WERI-Rb-1 (cell line): ENCODE measurements around the gene DCTN3.

Experiments
- DNase-seq: peaks from one replicate; pipeline ENCODE4 v3.0.0-alpha.2; 2020
- H3K27ac ChIP-seq: fragments of 250-450 bp; sonication (Bioruptor Pico); 2 replicates; pipeline ENCODE4 v1.5.1; 2020; ENCODE audit warnings: mild to moderate bottlenecking, moderate library complexity
- H3K27me3 ChIP-seq: fragments of 250-450 bp; sonication (Bioruptor Pico); 2 replicates; pipeline ENCODE4 v1.5.1; 2021; ENCODE audit warnings: mild to moderate bottlenecking, low read depth, moderate library complexity; ENCODE audit not compliant: insufficient read depth, severe bottlenecking
- H3K36me3 ChIP-seq: fragments of 250-450 bp; sonication (Bioruptor Pico); 2 replicates; pipeline ENCODE4 v1.5.1; 2020; ENCODE audit warnings: mild to moderate bottlenecking, moderate library complexity
- H3K4me3 ChIP-seq: 2 replicates; pipeline ENCODE4 v1.5.1; 2011; ENCODE audit warnings: low read depth, mild to moderate bottlenecking, control low read depth, low read length
- H3K9me3 ChIP-seq: fragments of 250-450 bp; sonication (Bioruptor Pico); 2 replicates; pipeline ENCODE4 v1.5.1; 2021; ENCODE audit warnings: mild to moderate bottlenecking, moderate library complexity; ENCODE audit not compliant: severe bottlenecking
- TF ChIP-seq, protein P1 (sequence below): IDR thresholded peaks from 2 replicates; pipeline ENCODE4 v1.5.1; 2011; ENCODE audit warnings: low read depth, mild to moderate bottlenecking, control low read depth, inconsistent platforms, low read length

Gene DCTN3

DNA sequence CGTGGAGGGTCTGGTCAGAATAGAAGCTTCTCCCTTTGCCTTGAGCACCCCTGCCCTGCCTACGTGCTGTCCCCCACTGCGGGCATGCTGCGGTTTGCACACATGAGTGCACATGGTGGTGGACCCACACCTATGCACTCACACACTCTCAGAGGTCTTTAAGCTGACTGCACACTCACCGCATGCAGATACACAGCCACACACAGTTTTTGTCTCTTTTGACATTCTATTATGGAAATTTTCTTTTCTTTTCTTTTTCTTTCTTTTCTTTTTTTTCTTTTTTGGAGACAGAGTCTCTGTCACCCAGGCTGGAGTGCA is 9.2 kb upstream of the DCTN3 start:
- TF ChIP-seq, protein P1, sequence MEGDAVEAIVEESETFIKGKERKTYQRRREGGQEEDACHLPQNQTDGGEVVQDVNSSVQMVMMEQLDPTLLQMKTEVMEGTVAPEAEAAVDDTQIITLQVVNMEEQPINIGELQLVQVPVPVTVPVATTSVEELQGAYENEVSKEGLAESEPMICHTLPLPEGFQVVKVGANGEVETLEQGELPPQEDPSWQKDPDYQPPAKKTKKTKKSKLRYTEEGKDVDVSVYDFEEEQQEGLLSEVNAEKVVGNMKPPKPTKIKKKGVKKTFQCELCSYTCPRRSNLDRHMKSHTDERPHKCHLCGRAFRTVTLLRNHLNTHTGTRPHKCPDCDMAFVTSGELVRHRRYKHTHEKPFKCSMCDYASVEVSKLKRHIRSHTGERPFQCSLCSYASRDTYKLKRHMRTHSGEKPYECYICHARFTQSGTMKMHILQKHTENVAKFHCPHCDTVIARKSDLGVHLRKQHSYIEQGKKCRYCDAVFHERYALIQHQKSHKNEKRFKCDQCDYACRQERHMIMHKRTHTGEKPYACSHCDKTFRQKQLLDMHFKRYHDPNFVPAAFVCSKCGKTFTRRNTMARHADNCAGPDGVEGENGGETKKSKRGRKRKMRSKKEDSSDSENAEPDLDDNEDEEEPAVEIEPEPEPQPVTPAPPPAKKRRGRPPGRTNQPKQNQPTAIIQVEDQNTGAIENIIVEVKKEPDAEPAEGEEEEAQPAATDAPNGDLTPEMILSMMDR: no peak
- H3K27ac ChIP-seq: no peak overlapping the region
- no peaks in the 10 kb centered on the region for H3K9me3 ChIP-seq
- no peak for DNase-seq
- H3K27me3 ChIP-seq: peaks cover 21% of the 10 kb centered on the region
- no peaks in the 10 kb centered on the region for H3K36me3 ChIP-seq
- H3K4me3 ChIP-seq: no peak overlapping the region

DNA sequence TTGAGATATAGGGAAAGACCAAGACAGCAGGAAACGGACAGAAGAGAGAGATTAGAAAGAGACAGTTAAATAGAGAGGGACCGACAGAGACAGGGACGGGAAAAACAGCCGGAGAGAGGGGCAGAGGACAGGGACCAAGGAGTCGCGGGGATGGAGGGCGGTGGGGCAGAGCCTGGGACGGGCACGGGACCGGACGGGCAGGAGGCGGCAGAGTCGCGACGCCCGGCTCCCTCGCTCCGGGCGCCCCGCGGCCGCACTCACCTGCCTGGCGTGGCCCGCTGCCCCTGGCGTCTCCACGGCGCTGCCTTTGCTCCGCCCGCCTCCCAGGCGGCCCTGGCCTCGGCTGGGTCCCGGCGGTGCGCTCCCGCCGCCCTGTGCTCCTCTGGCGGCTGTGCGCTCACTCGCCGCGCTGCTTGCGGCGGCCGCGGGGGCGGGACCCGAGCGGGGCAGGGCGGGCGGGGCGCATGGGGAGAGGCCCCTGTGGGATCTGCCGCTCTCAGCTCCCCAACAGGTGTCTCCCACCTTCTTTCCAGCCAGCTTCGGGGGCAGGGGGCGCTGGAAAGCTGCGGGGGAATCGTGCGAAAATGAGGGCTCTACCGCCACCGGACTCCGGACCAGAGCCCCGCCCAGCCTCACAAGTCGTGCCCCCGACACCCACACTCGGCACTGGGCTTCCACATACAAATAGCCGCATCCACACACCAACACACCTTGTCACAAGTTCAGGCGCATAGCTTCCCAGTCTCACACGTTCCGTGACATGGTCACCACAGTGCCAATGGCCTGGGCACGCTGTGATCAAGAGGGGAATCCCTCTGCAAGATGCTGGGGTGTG is 8.6 kb upstream of the DCTN3 start, which contains the start of gene ARID3C:
Gene ARID3C, minus strand, starts transcription at position 411 of the 835 bp plus-strand sequence. CDS start 1,052 bp downstream, outside the sequence.
- TF ChIP-seq, protein P1: no peak
- DNase-seq: peak; percentile 31
- Histone ChIP-seq H3K27ac (no peak within 1 kb of the TSS), H3K27me3 (peaks cover 21% of the 10 kb centered on the region), H3K9me3 (no peaks in the 10 kb centered on the region), H3K4me3 (peak within 1 kb of the TSS; percentile 34), H3K36me3 (no peaks in the 10 kb centered on the region)

DNA sequence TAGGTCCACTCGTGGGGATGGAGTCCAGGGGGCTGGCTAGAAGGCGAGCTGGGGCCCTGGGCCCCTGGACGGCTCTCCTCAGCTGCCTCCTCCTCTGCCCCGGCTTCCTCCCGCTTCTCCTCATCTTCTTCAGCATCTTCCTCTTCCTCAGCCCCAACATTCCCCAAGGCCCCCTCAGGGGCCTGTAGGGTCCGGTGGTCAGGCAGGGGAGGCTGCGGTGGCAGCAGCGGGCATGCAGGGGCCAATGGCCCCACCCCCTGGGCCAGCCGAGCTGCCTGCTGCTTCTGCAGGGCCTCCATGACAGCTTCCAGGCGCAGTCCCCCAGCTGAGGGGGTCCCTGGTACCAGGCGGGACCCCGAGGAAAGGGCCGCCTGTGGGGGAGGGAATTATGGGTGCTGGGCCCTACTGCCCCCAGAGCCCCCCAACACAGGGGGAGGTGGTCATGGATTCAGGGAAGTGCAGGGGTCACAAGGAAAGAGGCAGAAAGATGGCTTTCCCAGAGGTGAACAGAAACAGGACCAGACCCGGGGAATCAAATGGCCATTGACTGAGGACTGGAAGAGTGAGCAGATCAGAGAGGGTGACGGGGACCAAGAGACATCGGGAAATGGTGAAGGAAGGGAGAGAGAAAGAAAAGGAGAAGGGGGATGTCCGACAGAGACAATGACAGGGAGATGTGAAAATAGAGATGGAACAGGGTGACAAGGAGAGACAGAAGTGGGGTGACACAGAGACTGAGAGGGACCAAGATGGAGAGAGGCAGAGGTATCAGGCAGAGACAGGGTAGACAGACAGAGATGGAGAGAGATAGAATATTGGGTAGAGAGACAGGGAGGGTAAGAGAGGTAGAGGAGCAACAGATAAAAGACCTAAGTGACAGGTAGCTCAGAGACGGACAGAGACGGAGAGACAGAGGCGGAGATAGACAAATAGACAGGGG is 7.7 kb upstream of the DCTN3 start:
- H3K9me3 ChIP-seq: no peaks in the 10 kb centered on the region
- H3K4me3 ChIP-seq: peak overlapping the region; percentile 15
- H3K36me3 ChIP-seq: no peaks in the 10 kb centered on the region
- TF ChIP-seq, protein P1: no peak
- peaks cover 21% of the 10 kb centered on the region for H3K27me3 ChIP-seq
- no peak for DNase-seq
- H3K27ac ChIP-seq: no peak overlapping the region

DNA sequence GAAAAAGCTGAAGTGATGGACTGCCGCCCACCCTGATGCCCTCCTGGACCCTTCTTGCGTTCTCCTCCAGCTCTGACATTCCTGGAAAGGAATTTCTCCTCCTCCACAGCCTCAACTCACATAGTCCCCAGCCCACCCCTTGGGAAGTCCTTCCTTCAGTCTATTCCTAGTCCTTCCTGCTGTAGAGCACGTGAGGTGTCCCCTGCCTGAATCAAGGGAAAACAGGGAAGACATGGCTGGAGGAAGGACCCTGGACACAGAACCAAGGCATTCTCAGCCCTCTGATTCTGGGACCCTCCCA is 4.8 kb upstream of the DCTN3 start:
- no peak overlapping the region for H3K4me3 ChIP-seq
- DNase-seq: no peak
- no peak overlapping the region for H3K27ac ChIP-seq
- no peaks in the 10 kb centered on the region for H3K36me3 ChIP-seq
- H3K27me3 ChIP-seq: peaks cover 20% of the 10 kb centered on the region
- H3K9me3 ChIP-seq: no peaks in the 10 kb centered on the region
- TF ChIP-seq, protein P1: no peak

DNA sequence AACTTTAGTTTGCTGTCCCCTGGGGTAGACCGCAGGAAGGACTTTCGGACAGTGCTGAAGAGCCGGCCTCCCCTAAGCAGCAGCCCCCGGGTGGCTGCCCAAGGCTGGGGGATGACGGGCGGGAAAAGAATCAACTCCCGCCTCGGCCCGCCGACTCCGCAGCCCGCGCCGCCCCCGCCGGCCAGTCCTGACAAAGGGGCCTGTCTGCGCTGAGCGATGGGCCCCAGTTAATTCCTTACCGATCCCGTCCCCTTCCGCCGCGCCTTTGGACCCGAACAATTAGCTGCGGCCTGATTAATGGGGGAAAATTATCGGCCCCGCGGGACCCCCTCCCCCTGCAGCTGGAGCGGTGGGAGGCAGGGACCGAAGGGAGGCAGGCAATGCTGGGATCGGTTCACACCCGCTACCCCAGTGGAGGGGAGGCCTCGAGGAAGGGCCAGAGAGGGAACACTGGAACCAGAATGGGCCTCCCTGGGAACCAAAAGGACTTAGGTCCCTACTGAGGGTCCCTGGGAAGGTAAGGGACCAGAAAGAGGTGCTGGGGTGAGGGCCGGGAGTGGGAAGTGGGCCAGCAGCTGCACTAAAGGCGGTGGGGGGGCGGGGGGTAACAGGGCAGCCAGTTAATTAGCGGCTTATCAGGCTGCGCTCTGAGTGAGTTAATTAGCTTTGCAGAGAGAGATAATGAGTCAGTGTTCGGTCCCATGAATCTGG is 4.3 kb upstream of the DCTN3 start:
- H3K27me3 ChIP-seq: peaks cover 16% of the 10 kb centered on the region
- TF ChIP-seq, protein P1: no peak

More for the DNA sequence above, 4.3 kb upstream of the DCTN3 start:
- H3K9me3 ChIP-seq: no peaks in the 10 kb centered on the region
- no peaks in the 10 kb centered on the region for H3K36me3 ChIP-seq
- H3K27ac ChIP-seq: no peak overlapping the region
- no peak for DNase-seq
- no peak overlapping the region for H3K4me3 ChIP-seq
